Stimulated activated naive CD8-positive, alpha-beta T cell treated with anti-CD3 and anti-CD28 coated beads, Interleukin-15, Interleukin-2, amounts not matched to agents 100 ng/mL and 50 ng/mL, for 24 hours (primary cell): ENCODE data around the gene HSP90AB1.

Experiments
- H3K27ac Mint-ChIP-seq: one replicate; pipeline ENCODE4 v1.8.0; 2021; ENCODE audit warnings: mild to moderate bottlenecking, mixed read lengths
- H3K27me3 Mint-ChIP-seq: one replicate; pipeline ENCODE4 v1.8.0; 2021; ENCODE audit warnings: mixed read lengths
- H3K36me3 Mint-ChIP-seq: one replicate; pipeline ENCODE4 v1.8.0; 2021; ENCODE audit warnings: low read depth, mixed read lengths
- H3K4me1 Mint-ChIP-seq: one replicate; pipeline ENCODE4 v1.8.0; 2021; ENCODE audit warnings: low read depth, mixed read lengths
- H3K4me3 Mint-ChIP-seq: one replicate; pipeline ENCODE4 v1.8.0; 2021; ENCODE audit warnings: mild to moderate bottlenecking, mixed read lengths
- H3K9me3 Mint-ChIP-seq: one replicate; pipeline ENCODE4 v1.8.0; 2021; ENCODE audit warnings: mixed read lengths

Gene HSP90AB1

GRCh38 chr6:44263354-44264100, 16.6 kb downstream of the HSP90AB1 start:
- H3K4me1 Mint-ChIP-seq = peaks cover 64% of the 10 kb centered on the region
- no peaks in the 10 kb centered on the region for H3K9me3 Mint-ChIP-seq
- H3K36me3 Mint-ChIP-seq = peaks cover 28% of the 10 kb centered on the region
- peak overlapping the region; percentile 93 for H3K4me3 Mint-ChIP-seq
- peaks cover 6% of the 10 kb centered on the region for H3K27me3 Mint-ChIP-seq
- H3K27ac Mint-ChIP-seq = peak overlapping the region; percentile 93

DNA sequence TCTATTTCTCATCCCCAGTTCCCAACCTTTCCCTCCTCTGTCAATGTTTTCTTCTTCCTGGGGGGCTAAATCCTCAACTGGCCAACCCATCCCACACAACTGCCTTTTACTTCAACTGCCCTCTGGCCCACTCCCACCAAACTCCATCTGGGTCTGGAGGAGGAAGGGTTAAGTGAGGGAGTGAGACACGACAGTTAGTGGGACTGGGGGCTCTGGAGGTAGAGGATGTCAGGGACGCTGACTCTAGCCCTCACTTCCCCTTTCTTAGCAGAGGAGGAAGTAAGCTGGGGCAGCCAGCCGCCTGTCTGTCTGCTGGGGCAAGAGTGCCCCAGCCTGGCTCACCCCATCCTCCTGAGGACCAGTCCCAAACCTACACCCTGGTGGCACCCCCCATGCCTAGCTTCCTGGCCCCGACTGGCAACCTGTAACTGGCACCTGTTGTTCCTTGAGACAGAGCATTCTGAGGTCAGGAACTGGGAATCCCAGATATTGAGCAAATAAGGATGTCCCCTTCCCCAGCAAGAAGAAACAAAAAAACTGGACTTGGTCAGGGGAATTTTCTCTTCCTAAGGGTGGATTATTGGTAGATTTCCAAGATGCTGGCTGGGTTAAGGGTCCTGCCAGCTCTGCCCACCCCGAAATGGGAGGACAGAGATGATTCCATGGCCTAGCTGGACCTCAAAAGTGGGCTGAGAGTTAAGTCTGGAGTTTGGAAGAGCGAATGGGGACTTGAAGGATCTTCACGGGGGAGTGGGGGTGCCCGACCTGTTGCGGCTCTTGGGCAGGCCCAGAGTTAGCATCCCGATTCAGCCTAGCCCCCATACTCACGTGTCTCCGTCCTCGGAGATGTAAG, 17.5 kb downstream of the HSP90AB1 start:
- H3K9me3 Mint-ChIP-seq = no peaks in the 10 kb centered on the region
- peak overlapping the region; percentile 93 for H3K27ac Mint-ChIP-seq
- peak overlapping the region; percentile 93 for H3K4me3 Mint-ChIP-seq
- peaks cover 21% of the 10 kb centered on the region for H3K36me3 Mint-ChIP-seq
- peaks cover 60% of the 10 kb centered on the region for H3K4me1 Mint-ChIP-seq
- H3K27me3 Mint-ChIP-seq = peaks cover 14% of the 10 kb centered on the region

GRCh38 chr6:44265007-44265721, 18.3 kb downstream of the HSP90AB1 start, which contains the start of gene NFKBIE:
NFKBIE (minus strand) TSS chr6:44265551; CDS start chr6:44265346, 205 bp downstream.
- Mint-ChIP-seq H3K36me3 (peaks cover 15% of the 10 kb centered on the region), H3K27me3 (peaks cover 22% of the 10 kb centered on the region), H3K9me3 (no peaks in the 10 kb centered on the region), H3K27ac (peak within 1 kb of the TSS; percentile 93), H3K4me3 (peak within 1 kb of the TSS; percentile 93), H3K4me1 (peaks cover 66% of the 10 kb centered on the region)

GRCh38 chr6:44265722-44266233, 18.9 kb downstream of the HSP90AB1 start:
- H3K27me3 Mint-ChIP-seq = peaks cover 22% of the 10 kb centered on the region
- H3K4me1 Mint-ChIP-seq = peaks cover 60% of the 10 kb centered on the region

DNA sequence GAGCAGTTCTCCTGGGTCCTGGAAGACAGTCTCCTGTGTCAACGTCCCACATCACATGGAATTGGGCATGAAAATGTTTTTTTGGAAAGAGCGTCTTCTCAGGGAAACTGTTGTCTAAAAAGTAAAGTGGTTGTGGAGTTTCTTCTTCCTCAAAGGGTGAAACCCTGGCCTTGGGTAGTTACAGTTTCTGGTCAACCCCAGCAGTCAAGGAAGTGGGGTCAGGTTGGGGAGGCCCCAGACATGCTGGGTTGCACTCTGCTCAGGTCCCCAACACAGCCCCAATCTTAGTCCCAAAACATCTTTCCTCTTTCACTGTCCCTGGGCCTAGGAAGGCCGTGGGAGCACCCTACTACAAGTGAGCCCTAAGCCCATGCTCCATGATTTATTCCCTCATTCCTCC, 19.4 kb downstream of the HSP90AB1 start:
- Mint-ChIP-seq H3K27me3 (peaks cover 26% of the 10 kb centered on the region), H3K9me3 (no peaks in the 10 kb centered on the region), H3K4me3 (peak overlapping the region; percentile 93), H3K27ac (peak overlapping the region; percentile 67), H3K4me1 (peaks cover 58% of the 10 kb centered on the region), H3K36me3 (peaks cover 6% of the 10 kb centered on the region)

More at GRCh38 chr6:44265722-44266233, 18.9 kb downstream of the HSP90AB1 start:
- Mint-ChIP-seq H3K27ac (peak overlapping the region; percentile 67), H3K36me3 (peaks cover 11% of the 10 kb centered on the region), H3K9me3 (no peaks in the 10 kb centered on the region), H3K4me3 (peak overlapping the region; percentile 93)

DNA sequence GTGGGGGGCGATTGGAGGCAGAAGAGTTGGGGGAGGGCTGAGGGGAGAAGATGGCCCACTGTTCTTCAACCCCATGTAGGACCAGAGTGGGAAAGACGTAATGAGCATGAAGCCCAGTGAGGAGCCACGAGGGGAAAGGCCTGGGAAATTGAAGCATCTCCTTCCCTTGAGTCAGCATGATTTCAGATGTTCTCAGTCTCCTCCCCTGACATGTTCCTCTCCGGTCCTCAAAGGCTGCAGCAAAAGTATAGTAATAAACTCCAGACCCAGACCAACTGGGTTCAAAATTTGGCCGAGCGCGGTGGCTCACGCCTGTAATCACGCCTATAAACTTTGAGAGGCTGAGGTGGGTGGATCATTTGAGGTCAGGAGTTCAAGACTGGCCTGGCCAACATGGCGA, 20.4 kb downstream of the HSP90AB1 start:
- H3K9me3 Mint-ChIP-seq = no peaks in the 10 kb centered on the region
- peaks cover 52% of the 10 kb centered on the region for H3K4me1 Mint-ChIP-seq
- H3K36me3 Mint-ChIP-seq = peaks cover 2% of the 10 kb centered on the region
- peaks cover 35% of the 10 kb centered on the region for H3K27me3 Mint-ChIP-seq
- no peak overlapping the region for H3K27ac Mint-ChIP-seq
- no peak overlapping the region for H3K4me3 Mint-ChIP-seq

GRCh38 chr6:44268095-44268628, 21.3 kb downstream of the HSP90AB1 start:
- Mint-ChIP-seq H3K4me3 (no peak overlapping the region), H3K27ac (no peak overlapping the region)

GRCh38 chr6:44269178-44269920, 22.4 kb downstream of the HSP90AB1 start:
- Mint-ChIP-seq H3K27me3 (peaks cover 53% of the 10 kb centered on the region), H3K4me3 (peak overlapping the region; percentile 45), H3K4me1 (peaks cover 34% of the 10 kb centered on the region), H3K9me3 (no peaks in the 10 kb centered on the region), H3K27ac (peak overlapping the region; percentile 36), H3K36me3 (no peaks in the 10 kb centered on the region)

More at GRCh38 chr6:44268095-44268628, 21.3 kb downstream of the HSP90AB1 start:
- Mint-ChIP-seq H3K27me3 (peaks cover 43% of the 10 kb centered on the region), H3K9me3 (no peaks in the 10 kb centered on the region), H3K4me1 (peaks cover 43% of the 10 kb centered on the region), H3K36me3 (no peaks in the 10 kb centered on the region)

GRCh38 chr6:44269921-44270525, 23.1 kb downstream of the HSP90AB1 start, which contains the start of gene TMEM151B:
TMEM151B (plus strand) TSS chr6:44270450; CDS start chr6:44270743, 293 bp downstream.
- peak within 1 kb of the TSS; percentile 48 for H3K4me3 Mint-ChIP-seq

DNA sequence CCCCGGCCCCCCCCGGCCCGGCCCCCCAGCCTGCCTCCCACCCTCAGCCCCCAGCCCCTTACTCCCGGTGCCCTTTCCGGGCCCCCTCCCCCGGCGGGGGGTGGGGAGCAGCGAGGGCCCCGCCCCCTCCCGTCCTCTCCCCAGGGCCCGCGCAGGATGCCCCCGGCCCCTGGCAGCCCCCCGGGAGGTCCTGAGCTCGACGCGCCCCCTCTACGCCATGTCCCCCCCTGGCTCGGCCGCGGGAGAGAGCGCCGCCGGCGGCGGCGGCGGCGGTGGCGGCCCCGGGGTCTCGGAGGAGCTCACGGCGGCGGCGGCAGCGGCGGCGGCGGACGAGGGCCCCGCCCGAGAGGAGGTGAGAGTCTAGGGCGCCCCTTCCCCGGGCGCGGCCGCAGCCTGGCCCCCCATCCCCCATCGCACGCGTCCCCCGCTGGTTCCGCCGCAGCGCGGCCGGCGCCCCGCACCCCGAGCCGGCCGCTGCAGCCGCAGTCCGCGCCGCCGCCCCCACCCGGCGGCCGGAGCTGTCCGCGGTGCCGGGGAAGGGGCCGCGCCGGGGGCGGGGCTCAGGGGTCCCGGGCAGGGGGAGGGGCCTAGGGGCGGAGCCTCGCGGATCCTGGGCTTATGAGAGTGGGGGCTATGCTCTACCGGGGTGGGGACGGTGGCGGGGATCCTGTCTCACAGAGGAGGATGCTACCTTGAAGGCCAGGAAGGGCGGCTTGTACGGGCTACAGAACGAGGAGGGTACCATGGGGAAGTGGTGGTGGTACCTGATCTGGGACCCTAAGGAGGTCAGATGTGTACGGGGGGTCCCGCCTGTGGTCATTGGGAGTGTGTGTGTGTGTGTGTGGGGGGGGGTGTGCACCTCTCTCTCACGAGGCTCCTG, 23.9 kb downstream of the HSP90AB1 start:
- H3K9me3 Mint-ChIP-seq = no peaks in the 10 kb centered on the region
- H3K36me3 Mint-ChIP-seq = no peaks in the 10 kb centered on the region
- H3K4me3 Mint-ChIP-seq = peak overlapping the region; percentile 48
- peak overlapping the region; percentile 8 for H3K27ac Mint-ChIP-seq
- H3K27me3 Mint-ChIP-seq = peaks cover 58% of the 10 kb centered on the region
- peaks cover 34% of the 10 kb centered on the region for H3K4me1 Mint-ChIP-seq

More at GRCh38 chr6:44269921-44270525, 23.1 kb downstream of the HSP90AB1 start, which contains the start of gene TMEM151B:
- Mint-ChIP-seq H3K36me3 (no peaks in the 10 kb centered on the region), H3K27me3 (peaks cover 58% of the 10 kb centered on the region), H3K27ac (peak within 1 kb of the TSS; percentile 36), H3K9me3 (no peaks in the 10 kb centered on the region), H3K4me1 (peaks cover 38% of the 10 kb centered on the region)

- peak overlapping the region; percentile 8 for H3K27ac Mint-ChIP-seq
- H3K4me1 Mint-ChIP-seq = peaks cover 28% of the 10 kb centered on the region
Observed at GRCh38 chr6:44271406-44271723, 24.5 kb downstream of the HSP90AB1 start.

DNA sequence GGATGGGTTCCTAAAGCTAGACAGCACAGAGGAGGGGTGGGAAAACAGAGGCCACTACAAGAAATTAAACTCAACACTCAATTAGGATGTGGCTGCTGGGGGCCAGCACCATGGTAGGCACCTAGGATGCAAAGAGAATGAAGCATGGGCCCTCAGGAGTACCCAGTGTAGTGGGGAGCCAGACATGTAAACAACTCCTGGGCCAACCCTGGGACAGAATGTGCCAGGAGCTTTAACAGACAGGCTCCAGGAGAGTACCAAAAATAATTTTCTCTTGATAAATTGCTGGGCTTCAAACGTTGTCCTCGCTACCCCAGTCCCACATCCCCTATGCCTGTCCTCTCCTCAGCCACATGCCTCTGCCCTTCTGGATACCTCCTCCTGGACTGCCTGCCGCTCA, 25.0 kb downstream of the HSP90AB1 start:
- no peaks in the 10 kb centered on the region for H3K36me3 Mint-ChIP-seq
- H3K27ac Mint-ChIP-seq = no peak overlapping the region
- H3K9me3 Mint-ChIP-seq = no peaks in the 10 kb centered on the region
- H3K4me3 Mint-ChIP-seq = peak overlapping the region; percentile 6
- H3K4me1 Mint-ChIP-seq = peaks cover 23% of the 10 kb centered on the region
- peaks cover 62% of the 10 kb centered on the region for H3K27me3 Mint-ChIP-seq

More at GRCh38 chr6:44271406-44271723, 24.5 kb downstream of the HSP90AB1 start:
- Mint-ChIP-seq H3K36me3 (no peaks in the 10 kb centered on the region), H3K27me3 (peaks cover 58% of the 10 kb centered on the region), H3K4me3 (peak overlapping the region; percentile 48), H3K9me3 (no peaks in the 10 kb centered on the region)
